ENCODE measurements around the gene LRIG2. TPM values are rescaled to one million over a fixed set of nuclear protein-coding genes. Genes with fewer than 3 reads are reported as not detected.
A peak's percentile ranks its signal among the peaks of the same experiment; 100 is the strongest.

LRIG2 gene
- total and polyA plus RNA-seq, 2 of the 13 experiments (the other 11 are each of a cell fraction or from before 2014, with no cell fraction given): 8.1 to 12.2 TPM

GRCh38 chr1:113146242-113147072 is 73.5 kb downstream of the LRIG2 start (continued):
- TF ChIP-seq, protein P1, sequence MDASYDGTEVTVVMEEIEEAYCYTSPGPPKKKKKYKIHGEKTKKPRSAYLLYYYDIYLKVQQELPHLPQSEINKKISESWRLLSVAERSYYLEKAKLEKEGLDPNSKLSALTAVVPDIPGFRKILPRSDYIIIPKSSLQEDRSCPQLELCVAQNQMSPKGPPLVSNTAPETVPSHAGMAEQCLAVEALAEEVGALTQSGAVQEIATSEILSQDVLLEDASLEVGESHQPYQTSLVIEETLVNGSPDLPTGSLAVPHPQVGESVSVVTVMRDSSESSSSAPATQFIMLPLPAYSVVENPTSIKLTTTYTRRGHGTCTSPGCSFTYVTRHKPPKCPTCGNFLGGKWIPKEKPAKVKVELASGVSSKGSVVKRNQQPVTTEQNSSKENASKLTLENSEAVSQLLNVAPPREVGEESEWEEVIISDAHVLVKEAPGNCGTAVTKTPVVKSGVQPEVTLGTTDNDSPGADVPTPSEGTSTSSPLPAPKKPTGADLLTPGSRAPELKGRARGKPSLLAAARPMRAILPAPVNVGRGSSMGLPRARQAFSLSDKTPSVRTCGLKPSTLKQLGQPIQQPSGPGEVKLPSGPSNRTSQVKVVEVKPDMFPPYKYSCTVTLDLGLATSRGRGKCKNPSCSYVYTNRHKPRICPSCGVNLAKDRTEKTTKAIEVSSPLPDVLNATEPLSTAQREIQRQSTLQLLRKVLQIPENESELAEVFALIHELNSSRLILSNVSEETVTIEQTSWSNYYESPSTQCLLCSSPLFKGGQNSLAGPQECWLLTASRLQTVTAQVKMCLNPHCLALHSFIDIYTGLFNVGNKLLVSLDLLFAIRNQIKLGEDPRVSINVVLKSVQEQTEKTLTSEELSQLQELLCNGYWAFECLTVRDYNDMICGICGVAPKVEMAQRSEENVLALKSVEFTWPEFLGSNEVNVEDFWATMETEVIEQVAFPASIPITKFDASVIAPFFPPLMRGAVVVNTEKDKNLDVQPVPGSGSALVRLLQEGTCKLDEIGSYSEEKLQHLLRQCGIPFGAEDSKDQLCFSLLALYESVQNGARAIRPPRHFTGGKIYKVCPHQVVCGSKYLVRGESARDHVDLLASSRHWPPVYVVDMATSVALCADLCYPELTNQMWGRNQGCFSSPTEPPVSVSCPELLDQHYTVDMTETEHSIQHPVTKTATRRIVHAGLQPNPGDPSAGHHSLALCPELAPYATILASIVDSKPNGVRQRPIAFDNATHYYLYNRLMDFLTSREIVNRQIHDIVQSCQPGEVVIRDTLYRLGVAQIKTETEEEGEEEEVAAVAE (CRISPR knock-in tag; IDR thresholded peaks at IDR 0.05; ENCODE audit: borderline replicate concordance): peak; percentile 46; the same call in 1 of the 2 replicates
- peak; percentile 61; the same call in 1 of the 2 replicates for TF ChIP-seq ZNF564 (CRISPR knock-in tag; IDR thresholded peaks at IDR 0.05)
- TF ChIP-seq, protein P2, sequence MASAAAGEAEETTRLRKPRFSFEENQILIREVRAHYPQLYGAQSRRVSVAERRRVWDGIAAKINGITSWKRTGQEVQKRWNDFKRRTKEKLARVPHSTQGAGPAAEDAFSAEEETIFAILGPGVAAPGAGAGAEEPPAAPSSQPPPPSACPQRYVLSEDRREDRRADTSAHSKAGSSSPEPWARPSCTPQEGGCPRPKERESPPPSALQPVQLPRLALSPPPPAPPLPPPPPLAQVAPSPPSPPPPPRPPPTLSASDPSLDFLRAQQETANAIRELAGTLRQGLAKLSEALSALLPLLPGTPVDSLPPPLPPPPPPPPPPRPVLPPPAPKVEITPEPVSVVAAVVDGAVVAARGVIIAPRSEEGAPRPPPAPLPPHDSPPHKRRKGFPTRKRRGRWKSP (CRISPR knock-in tag; IDR thresholded peaks at IDR 0.05): no peak
- TF ChIP-seq NAIF1 (CRISPR knock-in tag; IDR thresholded peaks at IDR 0.05; ENCODE audit: borderline replicate concordance): no peak
- TF ChIP-seq ZNF264 (CRISPR knock-in tag; IDR thresholded peaks at IDR 0.05): peak; percentile 79
- TF ChIP-seq ZNF224 (CRISPR knock-in tag; IDR thresholded peaks at IDR 0.05): no peak
- TF ChIP-seq PRMT3 (CRISPR knock-in tag; IDR thresholded peaks at IDR 0.05; ENCODE audit: borderline replicate concordance, low read depth): no peak
- TF ChIP-seq DNMT1 (CRISPR knock-in tag; IDR thresholded peaks at IDR 0.05): no peak
- TF ChIP-seq, protein P3, sequence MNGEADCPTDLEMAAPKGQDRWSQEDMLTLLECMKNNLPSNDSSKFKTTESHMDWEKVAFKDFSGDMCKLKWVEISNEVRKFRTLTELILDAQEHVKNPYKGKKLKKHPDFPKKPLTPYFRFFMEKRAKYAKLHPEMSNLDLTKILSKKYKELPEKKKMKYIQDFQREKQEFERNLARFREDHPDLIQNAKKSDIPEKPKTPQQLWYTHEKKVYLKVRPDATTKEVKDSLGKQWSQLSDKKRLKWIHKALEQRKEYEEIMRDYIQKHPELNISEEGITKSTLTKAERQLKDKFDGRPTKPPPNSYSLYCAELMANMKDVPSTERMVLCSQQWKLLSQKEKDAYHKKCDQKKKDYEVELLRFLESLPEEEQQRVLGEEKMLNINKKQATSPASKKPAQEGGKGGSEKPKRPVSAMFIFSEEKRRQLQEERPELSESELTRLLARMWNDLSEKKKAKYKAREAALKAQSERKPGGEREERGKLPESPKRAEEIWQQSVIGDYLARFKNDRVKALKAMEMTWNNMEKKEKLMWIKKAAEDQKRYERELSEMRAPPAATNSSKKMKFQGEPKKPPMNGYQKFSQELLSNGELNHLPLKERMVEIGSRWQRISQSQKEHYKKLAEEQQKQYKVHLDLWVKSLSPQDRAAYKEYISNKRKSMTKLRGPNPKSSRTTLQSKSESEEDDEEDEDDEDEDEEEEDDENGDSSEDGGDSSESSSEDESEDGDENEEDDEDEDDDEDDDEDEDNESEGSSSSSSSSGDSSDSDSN (CRISPR knock-in tag; IDR thresholded peaks at IDR 0.05): peak; percentile 21; the same call in 1 of the 2 replicates
- TF ChIP-seq ZNF619 (CRISPR knock-in tag; IDR thresholded peaks at IDR 0.05): no peak
- no peak for TF ChIP-seq ZFYVE20 (CRISPR knock-in tag; IDR thresholded peaks at IDR 0.05; ENCODE audit: borderline replicate concordance, low read depth)
- TF ChIP-seq ZNF782 (CRISPR knock-in tag; IDR thresholded peaks at IDR 0.05; ENCODE audit: borderline replicate concordance): no peak
- no peak for TF ChIP-seq ZNF282 (IDR thresholded peaks at IDR 0.05; ENCODE audit: partially characterized antibody)
- TF ChIP-seq PPARG (CRISPR knock-in tag; conservative IDR thresholded peaks at IDR 0.05): 0 out of 2 replicates have a peak, but pooled peaks have one; percentile 26
- TF ChIP-seq NFKBIZ (CRISPR knock-in tag; IDR thresholded peaks at IDR 0.05): no peak
- TF ChIP-seq ZNF703 (CRISPR knock-in tag; IDR thresholded peaks at IDR 0.05; ENCODE audit: borderline replicate concordance): no peak
- TF ChIP-seq SP1 (IDR thresholded peaks at IDR 0.05): no peak
- no peak for TF ChIP-seq SP1 (CRISPR knock-in tag; IDR thresholded peaks at IDR 0.05)
- peak; percentile 56; the same call in 1 of the 2 replicates for TF ChIP-seq SP4 (CRISPR knock-in tag; IDR thresholded peaks at IDR 0.05)
- no peak for TF ChIP-seq FOXK2 (IDR thresholded peaks at IDR 0.05)
- no peak for TF ChIP-seq SCMH1 (CRISPR knock-in tag; IDR thresholded peaks at IDR 0.05; ENCODE audit: borderline replicate concordance)
- TF ChIP-seq EED (CRISPR knock-in tag; IDR thresholded peaks at IDR 0.05): 0 out of 2 replicates have a peak, but pooled peaks have one; percentile 53
- TF ChIP-seq, protein P4, sequence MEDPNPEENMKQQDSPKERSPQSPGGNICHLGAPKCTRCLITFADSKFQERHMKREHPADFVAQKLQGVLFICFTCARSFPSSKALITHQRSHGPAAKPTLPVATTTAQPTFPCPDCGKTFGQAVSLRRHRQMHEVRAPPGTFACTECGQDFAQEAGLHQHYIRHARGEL (CRISPR knock-in tag; IDR thresholded peaks at IDR 0.05): no peak

All from HepG2 (cell line).